HTERT RPE-1 (cell line): ENCODE results near the gene EPGN.
"Not testable (repeated sequence)": the region's sequence is repeated elsewhere in the genome, so short reads cannot be mapped to it uniquely, and the experiment has no call there.

Source experiments
- in situ Hi-C: fragments of 300-500 bp; cut with MboI; formaldehyde crosslinking; loops from 4 replicates; pipeline ENCODE4 v1.14.3; 2020; ENCODE audit warnings: low sequenced_read_pairs

Gene EPGN

GRCh38 chr4:74334636-74335035 is 26.4 kb downstream of the EPGN start:
- in situ Hi-C loops, result no loop called here

- in situ Hi-C loops, result no loop called here
Measured at GRCh38 chr4:74335341-74336021, 27.2 kb downstream of the EPGN start.

- in situ Hi-C loops, result no loop called here
Measured at GRCh38 chr4:74338792-74339333, 30.6 kb downstream of the EPGN start.

GRCh38 chr4:74339501-74339900 is 31.2 kb downstream of the EPGN start:
- in situ Hi-C loops, result no loop called here

- in situ Hi-C loops, result not testable (repeated sequence)
Measured at GRCh38 chr4:74340421-74340820, 32.2 kb downstream of the EPGN start.

- in situ Hi-C loops, result no loop called here
Measured at GRCh38 chr4:74344031-74344430, 35.8 kb downstream of the EPGN start.

GRCh38 chr4:74353858-74354257 is 45.6 kb downstream of the EPGN start:
- in situ Hi-C loops, result no loop called here

GRCh38 chr4:74357965-74358364 is 49.7 kb downstream of the EPGN start:
- in situ Hi-C loops, result no loop called here

GRCh38 chr4:74361671-74362070 is 53.4 kb downstream of the EPGN start:
- in situ Hi-C loops, result no loop called here

- in situ Hi-C loops, result no loop called here
Measured at GRCh38 chr4:74362347-74362746, 54.1 kb downstream of the EPGN start.

- in situ Hi-C loops, result no loop called here
Measured at GRCh38 chr4:74364256-74364651, 56.0 kb downstream of the EPGN start.

GRCh38 chr4:74364652-74365491 is 56.6 kb downstream of the EPGN start, which contains the start of gene EREG:
TSS of gene EREG (plus strand) at chr4:74365145. CDS start at chr4:74365309, 164 bp downstream.
- in situ Hi-C loops, result no loop called here

- in situ Hi-C loops, result no loop called here
Measured at GRCh38 chr4:74365761-74366160, 57.5 kb downstream of the EPGN start.
